ENCODE measurements around the gene ATP10A.

The ATP10A gene, protein sequence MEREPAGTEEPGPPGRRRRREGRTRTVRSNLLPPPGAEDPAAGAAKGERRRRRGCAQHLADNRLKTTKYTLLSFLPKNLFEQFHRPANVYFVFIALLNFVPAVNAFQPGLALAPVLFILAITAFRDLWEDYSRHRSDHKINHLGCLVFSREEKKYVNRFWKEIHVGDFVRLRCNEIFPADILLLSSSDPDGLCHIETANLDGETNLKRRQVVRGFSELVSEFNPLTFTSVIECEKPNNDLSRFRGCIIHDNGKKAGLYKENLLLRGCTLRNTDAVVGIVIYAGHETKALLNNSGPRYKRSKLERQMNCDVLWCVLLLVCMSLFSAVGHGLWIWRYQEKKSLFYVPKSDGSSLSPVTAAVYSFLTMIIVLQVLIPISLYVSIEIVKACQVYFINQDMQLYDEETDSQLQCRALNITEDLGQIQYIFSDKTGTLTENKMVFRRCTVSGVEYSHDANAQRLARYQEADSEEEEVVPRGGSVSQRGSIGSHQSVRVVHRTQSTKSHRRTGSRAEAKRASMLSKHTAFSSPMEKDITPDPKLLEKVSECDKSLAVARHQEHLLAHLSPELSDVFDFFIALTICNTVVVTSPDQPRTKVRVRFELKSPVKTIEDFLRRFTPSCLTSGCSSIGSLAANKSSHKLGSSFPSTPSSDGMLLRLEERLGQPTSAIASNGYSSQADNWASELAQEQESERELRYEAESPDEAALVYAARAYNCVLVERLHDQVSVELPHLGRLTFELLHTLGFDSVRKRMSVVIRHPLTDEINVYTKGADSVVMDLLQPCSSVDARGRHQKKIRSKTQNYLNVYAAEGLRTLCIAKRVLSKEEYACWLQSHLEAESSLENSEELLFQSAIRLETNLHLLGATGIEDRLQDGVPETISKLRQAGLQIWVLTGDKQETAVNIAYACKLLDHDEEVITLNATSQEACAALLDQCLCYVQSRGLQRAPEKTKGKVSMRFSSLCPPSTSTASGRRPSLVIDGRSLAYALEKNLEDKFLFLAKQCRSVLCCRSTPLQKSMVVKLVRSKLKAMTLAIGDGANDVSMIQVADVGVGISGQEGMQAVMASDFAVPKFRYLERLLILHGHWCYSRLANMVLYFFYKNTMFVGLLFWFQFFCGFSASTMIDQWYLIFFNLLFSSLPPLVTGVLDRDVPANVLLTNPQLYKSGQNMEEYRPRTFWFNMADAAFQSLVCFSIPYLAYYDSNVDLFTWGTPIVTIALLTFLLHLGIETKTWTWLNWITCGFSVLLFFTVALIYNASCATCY (N-terminal part only)

DNA sequence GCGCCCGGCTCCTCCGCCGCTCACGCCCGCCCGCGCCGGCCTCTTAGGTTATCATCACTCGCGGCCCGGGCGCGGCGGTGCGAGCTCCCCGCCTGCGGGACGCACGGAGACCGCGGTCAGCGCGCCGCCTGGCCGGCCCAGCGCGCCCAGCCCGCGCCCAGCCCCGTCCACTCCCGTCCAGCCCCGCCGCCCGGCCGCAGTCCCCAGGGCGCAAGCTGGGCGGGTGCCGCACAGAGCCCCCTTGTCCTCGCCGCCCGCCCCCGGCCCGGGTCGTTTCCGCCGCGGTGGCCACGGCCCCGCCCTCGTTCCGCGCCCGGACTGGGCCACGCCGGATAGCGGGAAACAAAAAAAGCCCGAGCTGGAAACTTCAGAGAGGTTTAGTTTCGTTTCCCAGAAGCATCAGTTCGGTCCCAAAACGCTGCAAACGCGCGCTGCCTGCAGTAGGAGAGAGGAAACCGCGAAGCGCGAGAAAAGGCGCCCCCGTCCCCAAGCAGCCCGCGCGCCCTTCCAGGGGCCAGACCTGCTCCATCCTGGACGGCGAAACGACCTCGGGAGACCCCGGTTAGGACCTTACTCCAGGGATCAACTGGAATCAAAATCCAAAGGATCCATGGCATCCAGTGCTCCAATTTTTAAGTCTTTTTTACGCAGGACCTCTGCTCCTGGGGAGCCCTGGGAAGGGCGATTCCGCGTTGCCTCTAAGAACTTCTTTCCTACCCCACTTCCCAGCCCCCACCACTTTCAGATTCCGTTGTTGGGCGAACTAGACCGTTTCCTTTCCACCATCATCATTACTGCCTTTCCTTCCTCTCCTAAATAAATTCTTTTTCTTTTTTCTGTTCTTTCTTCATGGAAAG is at the start of gene ATP10A:
ATP10A (minus strand) TSS at position 217 of the 857 bp plus-strand sequence. CDS start 231 bp downstream, outside the sequence.
- no peak for DNase-seq
- no peaks in the 10 kb centered on the region for H3K27me3 ChIP-seq (replicated peaks; ENCODE audit: insufficient read depth, low read length)
- no peaks in the 10 kb centered on the region for H3K9me3 ChIP-seq (replicated peaks; ENCODE audit: insufficient read depth, low read length)
- no peaks in the 10 kb centered on the region for H3K9me2 ChIP-seq (replicated peaks; ENCODE audit: insufficient read depth, low read length)
- H3K4me3 ChIP-seq (ENCODE audit: low read length), result no peak within 1 kb of the TSS
- no peak within 1 kb of the TSS for H3K4me2 ChIP-seq (ENCODE audit: low read depth, low read length)
- H3K4me1 ChIP-seq (ENCODE audit: low read length), result no peaks in the 10 kb centered on the region
- H3K27ac ChIP-seq (ENCODE audit: low read length), result no peak within 1 kb of the TSS
- H3K36me3 ChIP-seq (replicated peaks; ENCODE audit: insufficient read depth, low read length), result no peaks in the 10 kb centered on the region
- no peaks in the 10 kb centered on the region for H4K20me1 ChIP-seq (ENCODE audit: insufficient read depth, low read length)
- no peaks in the 10 kb centered on the region for H3F3A ChIP-seq (ENCODE audit: insufficient read depth, low read length)
- H3K79me2 ChIP-seq (ENCODE audit: low read length), result no peaks in the 10 kb centered on the region
- H2AFZ ChIP-seq (ENCODE audit: low read length), result no peak within 1 kb of the TSS
- TF ChIP-seq EZH2phosphoT487 (IDR thresholded peaks at IDR 0.05; ENCODE audit: low read length), result no peak
- no peak for TF ChIP-seq CTCF (IDR thresholded peaks at IDR 0.05; ENCODE audit: low read length)
- H3K9ac ChIP-seq (ENCODE audit: low read length), result no peak within 1 kb of the TSS

DNA sequence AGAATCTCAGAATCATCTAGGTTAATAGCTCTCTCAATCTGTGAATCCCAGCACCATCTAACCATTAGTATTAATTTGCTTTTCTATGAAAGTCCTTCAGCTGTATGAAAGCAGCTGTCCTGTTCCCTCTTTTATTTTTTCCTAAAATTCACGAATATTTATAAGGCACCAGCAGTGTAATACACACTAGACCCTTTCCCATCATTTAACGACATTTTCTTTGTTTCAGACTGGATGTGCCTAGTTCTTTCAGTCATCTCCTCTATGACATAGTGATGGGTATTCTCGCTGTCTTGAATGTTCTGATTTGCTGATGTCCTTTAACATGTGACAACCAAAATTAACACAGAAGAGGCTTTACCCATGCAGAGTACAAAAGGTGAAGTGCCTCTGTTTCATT is 48.9 kb upstream of the ATP10A start:
- TF ChIP-seq EZH2 (optimal IDR thresholded peaks at IDR 0.05; ENCODE audit: low read depth, low read length) (no peak), CTCF (IDR thresholded peaks at IDR 0.05; ENCODE audit: low read length) (no peak), EZH2phosphoT487 (IDR thresholded peaks at IDR 0.05; ENCODE audit: low read length) (no peak)
- Histone ChIP-seq H3K4me1 (ENCODE audit: low read length) (no peaks in the 10 kb centered on the region), H3K4me2 (ENCODE audit: low read depth, low read length) (no peak overlapping the region), H3K27ac (ENCODE audit: low read length) (no peak overlapping the region), H3F3A (ENCODE audit: insufficient read depth, low read length) (no peaks in the 10 kb centered on the region), H3K9me3 (replicated peaks; ENCODE audit: insufficient read depth, low read length) (no peaks in the 10 kb centered on the region), H3K27me3 (replicated peaks; ENCODE audit: insufficient read depth, low read length) (no peaks in the 10 kb centered on the region), H3K36me3 (replicated peaks; ENCODE audit: insufficient read depth, low read length) (no peaks in the 10 kb centered on the region), H3K79me2 (ENCODE audit: low read length) (no peaks in the 10 kb centered on the region), H4K20me1 (ENCODE audit: insufficient read depth, low read length) (no peaks in the 10 kb centered on the region), H3K4me3 (ENCODE audit: low read length) (no peak overlapping the region), H3K9me2 (replicated peaks; ENCODE audit: insufficient read depth, low read length) (no peaks in the 10 kb centered on the region), H2AFZ (ENCODE audit: low read length) (no peak overlapping the region), H3K9ac (ENCODE audit: low read length) (no peak overlapping the region)
- no peak for DNase-seq

GRCh38 chr15:25910832-25911231 is 47.7 kb upstream of the ATP10A start:
- Histone ChIP-seq H4K20me1 (ENCODE audit: insufficient read depth, low read length) (no peaks in the 10 kb centered on the region), H3K36me3 (replicated peaks; ENCODE audit: insufficient read depth, low read length) (no peaks in the 10 kb centered on the region), H3K9me2 (replicated peaks; ENCODE audit: insufficient read depth, low read length) (no peaks in the 10 kb centered on the region), H3K27ac (ENCODE audit: low read length) (no peak overlapping the region), H3K4me3 (ENCODE audit: low read length) (no peak overlapping the region), H3K79me2 (ENCODE audit: low read length) (no peaks in the 10 kb centered on the region), H3K9me3 (replicated peaks; ENCODE audit: insufficient read depth, low read length) (no peaks in the 10 kb centered on the region), H3K9ac (ENCODE audit: low read length) (no peak overlapping the region), H3K4me1 (ENCODE audit: low read length) (no peaks in the 10 kb centered on the region), H3F3A (ENCODE audit: insufficient read depth, low read length) (no peaks in the 10 kb centered on the region), H3K27me3 (replicated peaks; ENCODE audit: insufficient read depth, low read length) (no peaks in the 10 kb centered on the region), H2AFZ (ENCODE audit: low read length) (no peak overlapping the region), H3K4me2 (ENCODE audit: low read depth, low read length) (no peak overlapping the region)
- TF ChIP-seq CTCF (IDR thresholded peaks at IDR 0.05; ENCODE audit: low read length) (no peak), EZH2 (optimal IDR thresholded peaks at IDR 0.05; ENCODE audit: low read depth, low read length) (no peak), EZH2phosphoT487 (IDR thresholded peaks at IDR 0.05; ENCODE audit: low read length) (no peak)
- no peak for DNase-seq

All from MM.1S (cell line).